ENCODE measurements around the gene ATP6V0A1.
"Not testable (repeated sequence)": the region's sequence is repeated elsewhere in the genome, so short reads cannot be mapped to it uniquely, and the experiment has no call there.

The ATP6V0A1 gene

GRCh38 chr17:42543190-42544079 lies 84.8 kb downstream of the ATP6V0A1 start:
- DNase-seq = no peak

- no peak for DNase-seq
Observed at GRCh38 chr17:42544874-42545283, 86.2 kb downstream of the ATP6V0A1 start.

GRCh38 chr17:42545755-42546505 lies 87.3 kb downstream of the ATP6V0A1 start:
- not testable (repeated sequence) for DNase-seq

GRCh38 chr17:42547001-42547461 lies 88.4 kb downstream of the ATP6V0A1 start:
- DNase-seq = no peak

GRCh38 chr17:42547698-42548069 lies 89.0 kb downstream of the ATP6V0A1 start:
- DNase-seq = no peak

DNA sequence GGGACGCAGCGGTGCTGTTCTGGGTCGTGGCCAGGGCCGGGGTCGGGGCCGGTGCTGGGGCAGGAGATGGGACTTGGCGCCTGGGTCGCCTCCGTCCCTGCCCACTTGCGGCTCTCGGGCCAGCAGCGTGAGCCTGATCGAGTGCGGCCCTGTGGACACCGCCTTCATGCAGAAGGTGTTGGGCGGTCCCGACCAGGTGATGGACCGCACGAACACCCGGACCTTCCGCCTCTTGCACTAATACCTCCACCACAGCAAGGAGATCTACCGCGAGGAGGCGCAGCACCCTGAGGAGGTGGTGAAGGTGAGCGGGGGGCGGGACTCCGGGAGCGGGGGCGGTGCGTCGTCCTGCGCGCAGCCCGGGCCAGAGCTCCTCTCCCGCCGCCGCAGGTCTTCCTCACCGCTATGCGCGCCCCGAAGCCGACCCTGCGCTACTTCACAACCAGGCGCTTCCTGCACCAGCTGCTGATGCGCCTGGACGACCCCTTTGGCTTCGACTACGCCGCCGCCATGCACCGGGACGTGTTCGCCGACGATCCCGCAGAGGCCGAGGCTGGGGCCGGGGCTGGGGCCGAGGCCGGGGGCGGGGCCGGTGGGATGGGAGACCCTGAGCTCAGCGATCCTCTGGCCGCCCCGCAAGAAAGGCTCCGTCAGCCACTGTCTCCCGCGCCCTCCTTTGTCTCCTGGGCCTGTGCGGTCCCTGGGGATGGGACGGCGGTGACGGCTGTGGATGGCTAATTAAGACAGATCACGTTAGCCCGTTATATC lies 89.6 kb downstream of the ATP6V0A1 start:
- peak; percentile 73 for DNase-seq

GRCh38 chr17:42548993-42549755 lies 90.5 kb downstream of the ATP6V0A1 start:
- DNase-seq = no peak

- not testable (repeated sequence) for DNase-seq
Observed at GRCh38 chr17:42552736-42553135, 94.1 kb downstream of the ATP6V0A1 start, which contains the start of gene HSD17B1. HSD17B1 (plus strand) TSS chr17:42552923; CDS start chr17:42552934, 11 bp downstream.

DNA sequence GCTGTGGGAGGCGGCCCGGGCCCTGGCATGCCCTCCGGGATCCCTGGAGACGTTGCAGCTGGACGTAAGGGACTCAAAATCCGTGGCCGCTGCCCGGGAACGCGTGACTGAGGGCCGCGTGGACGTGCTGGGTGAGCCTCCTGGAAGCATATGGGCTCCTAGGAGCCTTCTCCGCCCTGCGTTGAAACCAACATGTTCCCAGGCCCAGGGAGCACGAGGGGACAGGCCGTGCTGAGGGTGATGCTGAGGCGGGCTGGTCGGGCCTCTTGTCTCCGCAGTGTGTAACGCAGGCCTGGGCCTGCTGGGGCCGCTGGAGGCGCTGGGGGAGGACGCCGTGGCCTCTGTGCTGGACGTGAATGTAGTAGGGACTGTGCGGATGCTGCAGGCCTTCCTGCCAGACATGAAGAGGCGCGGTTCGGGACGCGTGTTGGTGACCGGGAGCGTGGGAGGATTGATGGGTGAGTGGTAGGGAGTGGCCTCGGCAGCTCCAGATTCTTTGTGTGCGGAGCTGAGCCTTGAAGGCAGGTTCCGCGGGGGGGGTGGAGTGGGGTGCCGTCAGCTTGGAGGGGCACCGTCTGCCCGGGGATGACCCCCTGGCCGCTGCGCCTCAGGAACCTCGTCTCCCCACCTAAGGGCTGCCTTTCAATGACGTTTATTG lies 94.6 kb downstream of the ATP6V0A1 start:
- no peak for DNase-seq

DNA sequence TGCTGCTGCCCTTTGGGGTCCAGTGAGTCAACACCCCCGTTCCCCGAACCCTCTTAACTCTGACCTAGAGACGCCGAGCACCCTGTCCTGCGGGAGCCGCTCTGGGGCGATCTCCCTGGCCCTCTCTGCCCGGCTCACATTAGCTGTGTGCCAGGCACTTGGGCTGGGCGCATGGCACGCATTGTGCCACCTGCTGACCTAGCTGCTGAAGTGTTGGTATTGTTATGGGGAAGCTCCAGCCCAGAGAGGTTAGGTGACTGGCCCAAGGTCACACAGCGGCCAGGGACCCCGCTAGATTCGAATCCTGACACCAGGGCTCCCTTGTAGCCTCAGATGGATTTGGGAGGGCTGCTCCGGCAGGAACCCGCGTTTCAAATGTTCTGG lies 95.2 kb downstream of the ATP6V0A1 start:
- DNase-seq = no peak

GRCh38 chr17:42554250-42555121 lies 95.8 kb downstream of the ATP6V0A1 start:
- peak; percentile 62 for DNase-seq

DNA sequence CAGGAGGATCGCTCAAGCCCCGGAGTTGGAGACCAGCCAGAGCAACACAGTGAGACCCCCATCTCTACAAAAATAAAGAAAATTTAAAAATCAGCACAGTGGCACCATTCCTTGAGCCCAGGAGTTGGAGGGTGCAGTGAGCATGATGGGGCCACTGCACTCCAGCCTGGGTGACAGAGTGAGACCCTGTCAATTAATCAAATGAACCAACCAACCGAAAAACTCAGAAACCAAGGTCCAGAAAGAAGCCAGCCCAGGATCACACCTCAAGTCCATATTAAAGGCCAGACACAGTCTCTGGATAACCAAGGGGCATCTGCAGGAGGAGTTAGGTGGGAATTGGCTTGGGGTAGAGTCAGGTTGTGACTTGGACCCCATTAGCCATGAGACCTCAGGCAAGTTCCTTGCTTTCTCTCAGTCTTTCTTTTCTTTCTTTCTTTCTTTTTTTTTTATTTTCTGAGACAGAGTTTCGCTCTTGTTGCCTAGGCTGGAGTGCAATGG lies 96.5 kb downstream of the ATP6V0A1 start:
- no peak for DNase-seq

- DNase-seq = not testable (repeated sequence)
Observed at GRCh38 chr17:42555961-42556617, 97.4 kb downstream of the ATP6V0A1 start.

- no peak for DNase-seq
Observed at GRCh38 chr17:42559075-42559474, 100.4 kb downstream of the ATP6V0A1 start.

- DNase-seq = no peak
Observed at GRCh38 chr17:42560246-42560645, 101.6 kb downstream of the ATP6V0A1 start.

- peak; percentile 89 for DNase-seq
Observed at GRCh38 chr17:42561897-42562387, 103.3 kb downstream of the ATP6V0A1 start, which contains the start of gene COASY. COASY (plus strand) TSS chr17:42562148; CDS start chr17:42562623, 475 bp downstream.

DNA sequence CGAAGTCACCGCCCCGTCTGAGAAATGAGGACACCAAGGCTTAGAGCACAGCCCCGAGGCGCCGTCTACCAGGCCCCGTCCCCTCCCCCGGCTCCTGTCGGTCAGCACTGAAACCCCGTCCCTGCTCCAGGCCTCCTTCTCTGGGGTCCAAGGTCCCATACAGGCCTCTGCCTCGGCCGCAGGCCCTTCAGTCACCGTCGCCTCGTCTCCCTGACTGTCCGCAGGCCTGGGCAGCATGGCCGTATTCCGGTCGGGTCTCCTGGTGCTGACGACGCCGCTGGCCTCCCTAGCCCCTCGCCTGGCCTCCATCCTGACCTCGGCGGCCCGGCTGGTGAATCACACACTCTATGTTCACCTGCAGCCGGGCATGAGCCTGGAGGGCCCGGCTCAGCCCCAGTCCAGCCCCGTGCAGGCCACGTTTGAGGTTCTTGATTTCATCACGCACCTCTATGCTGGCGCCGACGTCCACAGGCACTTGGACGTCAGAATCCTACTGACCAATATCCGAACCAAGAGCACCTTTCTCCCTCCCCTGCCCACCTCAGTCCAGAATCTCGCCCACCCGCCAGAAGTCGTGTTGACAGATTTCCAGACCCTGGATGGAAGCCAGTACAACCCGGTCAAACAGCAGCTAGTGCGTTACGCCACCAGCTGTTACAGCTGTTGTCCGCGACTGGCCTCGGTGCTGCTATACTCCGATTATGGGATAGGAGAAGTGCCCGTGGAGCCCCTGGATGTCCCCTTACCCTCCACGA lies 103.9 kb downstream of the ATP6V0A1 start:
- DNase-seq = no peak

- no peak for DNase-seq
Observed at GRCh38 chr17:42563143-42563509, 104.4 kb downstream of the ATP6V0A1 start.

DNA sequence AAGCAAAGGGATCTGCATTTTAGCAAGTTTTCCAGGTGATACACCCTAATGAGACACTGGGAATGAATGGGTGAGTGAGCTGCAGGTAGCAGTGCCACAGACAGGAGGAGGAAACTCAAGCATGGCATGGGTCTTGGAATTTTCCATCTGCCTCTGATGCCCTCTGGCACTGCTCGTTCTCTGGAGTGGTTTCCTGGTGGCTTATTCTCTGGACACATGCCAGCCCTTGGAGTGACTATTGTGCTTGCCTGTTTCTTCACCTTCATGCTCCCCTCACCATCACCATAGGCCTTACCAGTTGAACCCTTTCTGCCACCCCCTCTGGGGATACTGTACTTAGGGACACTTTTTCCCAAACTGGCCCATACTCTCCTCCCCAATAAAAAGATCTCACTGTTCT lies 104.9 kb downstream of the ATP6V0A1 start:
- no peak for DNase-seq
